Measurements from ENCODE around the gene METAP1. TPM values are rescaled to one million over a fixed set of nuclear protein-coding genes. Genes with fewer than 3 reads are reported as not detected.

Gene METAP1
- total RNA-seq, 1 experiment from 2014 or later: 112 TPM

DNA sequence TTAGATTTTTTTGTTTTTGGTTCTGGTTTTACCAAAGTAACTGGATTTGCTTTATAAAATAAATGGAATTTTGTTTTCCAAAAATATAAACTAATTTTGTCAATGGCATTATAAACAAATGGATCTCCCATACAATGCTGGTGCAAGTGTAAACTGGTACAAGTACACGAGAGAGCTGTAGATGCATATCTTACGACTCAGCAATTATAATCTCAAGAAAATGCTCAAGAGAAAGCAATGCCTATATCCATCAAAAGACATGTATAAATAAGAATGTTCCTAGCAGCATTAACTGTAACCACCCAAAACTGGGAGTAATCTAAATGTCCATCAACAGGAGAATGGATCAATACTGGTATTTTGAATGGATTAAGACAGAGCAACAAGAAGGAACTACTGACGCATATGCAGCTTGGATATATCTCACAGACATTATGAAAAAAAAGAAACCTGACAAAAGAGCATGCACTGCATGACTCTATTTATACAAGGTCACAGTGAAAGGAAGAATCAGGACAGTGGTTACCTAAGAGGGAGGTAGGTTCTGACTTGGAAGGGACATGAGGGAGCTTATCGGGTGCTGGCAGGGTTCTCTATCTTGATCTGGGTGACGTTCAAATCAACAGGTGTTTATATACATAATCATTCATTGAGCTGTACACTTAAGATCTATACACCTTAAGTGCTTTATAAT lies 83.6 kb downstream of the METAP1 start:
- ChIA-PET CTCF (no interaction called here), POLR2A (no interaction called here), RAD21 (ENCODE audit: low non-redundant PET in 1 of 2, low total read pairs in 2 of 2, uncharacterized antibody in 2 of 2, unreplicated experiment in 2 of 2) (no interaction called here)
- no peaks in the 10 kb centered on the region for H3K27me3 ChIP-seq (ENCODE audit: insufficient read depth, low read length)
- H3K9me3 ChIP-seq (ENCODE audit: control insufficient read depth in 1 of 2, insufficient read depth in 1 of 2, low read depth in 1 of 2, low read length in 2 of 2): no peaks in the 10 kb centered on the region
- H3K4me2 ChIP-seq (ENCODE audit: low read length): no peak overlapping the region
- peaks cover 42 to 50% of the 10 kb centered on the region in 2 experiments; a peak in 3 of 4 replicates for H3K36me3 ChIP-seq (ENCODE audit: control insufficient read depth in 1 of 2, insufficient read depth in 2 of 2, low read length in 2 of 2)
- TF ChIP-seq CEBPB (IDR thresholded peaks at IDR 0.05; ENCODE audit: low read depth) (no peak), ELF1 (IDR thresholded peaks at IDR 0.05; ENCODE audit: borderline replicate concordance, low read depth) (no peak), FOSL1 (IDR thresholded peaks at IDR 0.05; ENCODE audit: low read depth) (no peak), EZH2phosphoT487 (IDR thresholded peaks at IDR 0.05; ENCODE audit: borderline replicate concordance) (no peak), EZH2 (IDR thresholded peaks at IDR 0.05) (no peak), SRF (IDR thresholded peaks at IDR 0.05; ENCODE audit: low read depth) (no peak), RAD21 (IDR thresholded peaks at IDR 0.05; ENCODE audit: low read depth) (no peak), JUND (IDR thresholded peaks at IDR 0.05) (no peak)
- H3K27ac ChIP-seq (ENCODE audit: low read depth, low read length): no peak overlapping the region
- H3K9ac ChIP-seq (ENCODE audit: low read length): no peak overlapping the region
- no peaks in the 10 kb centered on the region for H3K4me1 ChIP-seq (ENCODE audit: control insufficient read depth in 1 of 2, insufficient read depth in 2 of 2, low read length in 2 of 2)
- no peak for DNase-seq (ENCODE audit: low read depth, low spot score)
- H4K20me1 ChIP-seq (ENCODE audit: insufficient read depth): no peaks in the 10 kb centered on the region
- BruUV-seq (replicated peaks): no TSS peak
- no peak overlapping the region for H3K4me3 ChIP-seq (replicated peaks in 1 of 2; ENCODE audit: low read depth in 1 of 2, low read length in 2 of 2)
- intact Hi-C loops (cut with micrococcal nuclease): no loop called here
- H2AFZ ChIP-seq (ENCODE audit: low read depth, low read length, poor library complexity, severe bottlenecking): no peak overlapping the region
- H3K79me2 ChIP-seq (ENCODE audit: insufficient read depth, low read length): peaks cover 25% of the 10 kb centered on the region
- no peaks in the 10 kb centered on the region for H3K9me2 ChIP-seq (ENCODE audit: insufficient read depth)
- ATAC-seq: no peak

DNA sequence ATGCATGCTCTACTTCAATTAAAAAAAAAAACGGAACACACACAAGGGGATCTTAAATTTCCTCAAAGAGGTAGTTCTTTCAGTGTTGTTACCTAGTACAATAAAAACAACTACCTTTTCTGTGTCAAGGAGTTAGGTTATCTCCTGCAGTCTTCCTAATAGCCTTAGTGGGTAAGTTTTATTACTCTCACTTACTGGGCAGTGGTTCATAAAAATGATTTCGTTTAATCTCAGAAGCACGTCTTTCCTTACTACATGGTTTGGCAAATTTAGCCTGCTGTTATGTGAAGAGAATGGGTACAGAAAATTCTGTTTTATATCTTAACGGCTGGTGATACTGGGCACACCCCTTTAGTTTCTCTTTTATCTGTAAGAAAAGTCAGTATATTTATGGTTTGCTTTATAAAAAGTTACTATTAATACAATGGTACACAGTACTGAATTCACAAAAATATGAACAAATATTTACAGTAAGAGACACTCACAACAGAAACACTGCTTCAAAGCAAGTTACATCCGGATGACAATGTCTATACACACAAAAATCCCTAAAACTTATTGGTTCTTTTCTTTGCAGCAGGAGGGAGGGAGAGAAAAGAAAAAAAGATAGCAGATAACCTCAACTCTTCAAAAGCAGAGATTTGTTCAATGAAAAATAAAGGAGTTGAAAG lies 84.2 kb downstream of the METAP1 start:
- ChIA-PET RAD21 (ENCODE audit: low non-redundant PET in 1 of 2, low total read pairs in 2 of 2, uncharacterized antibody in 2 of 2, unreplicated experiment in 2 of 2) (no interaction called here), POLR2A (no interaction called here), CTCF (no interaction called here)
- Histone ChIP-seq H3K4me3 (replicated peaks in 1 of 2; ENCODE audit: low read depth in 1 of 2, low read length in 2 of 2) (no peak overlapping the region), H3K27me3 (ENCODE audit: insufficient read depth, low read length) (no peaks in the 10 kb centered on the region), H2AFZ (ENCODE audit: low read depth, low read length, poor library complexity, severe bottlenecking) (no peak overlapping the region), H3K79me2 (ENCODE audit: insufficient read depth, low read length) (peaks cover 32% of the 10 kb centered on the region), H3K9ac (ENCODE audit: low read length) (no peak overlapping the region), H3K4me1 (ENCODE audit: control insufficient read depth in 1 of 2, insufficient read depth in 2 of 2, low read length in 2 of 2) (no peaks in the 10 kb centered on the region), H3K9me3 (ENCODE audit: control insufficient read depth in 1 of 2, insufficient read depth in 1 of 2, low read depth in 1 of 2, low read length in 2 of 2) (no peaks in the 10 kb centered on the region), H3K36me3 (ENCODE audit: control insufficient read depth in 1 of 2, insufficient read depth in 2 of 2, low read length in 2 of 2) (peaks cover 43 to 56% of the 10 kb centered on the region in 2 experiments; a peak in 3 of 4 replicates), H4K20me1 (ENCODE audit: insufficient read depth) (no peaks in the 10 kb centered on the region), H3K4me2 (ENCODE audit: low read length) (no peak overlapping the region), H3K9me2 (ENCODE audit: insufficient read depth) (no peaks in the 10 kb centered on the region), H3K27ac (ENCODE audit: low read depth, low read length) (no peak overlapping the region)
- BruUV-seq (replicated peaks): no TSS peak
- intact Hi-C loops (cut with micrococcal nuclease): no loop called here
- ATAC-seq (no peak), DNase-seq (ENCODE audit: low read depth, low spot score) (no peak)
- TF ChIP-seq, protein P1, sequence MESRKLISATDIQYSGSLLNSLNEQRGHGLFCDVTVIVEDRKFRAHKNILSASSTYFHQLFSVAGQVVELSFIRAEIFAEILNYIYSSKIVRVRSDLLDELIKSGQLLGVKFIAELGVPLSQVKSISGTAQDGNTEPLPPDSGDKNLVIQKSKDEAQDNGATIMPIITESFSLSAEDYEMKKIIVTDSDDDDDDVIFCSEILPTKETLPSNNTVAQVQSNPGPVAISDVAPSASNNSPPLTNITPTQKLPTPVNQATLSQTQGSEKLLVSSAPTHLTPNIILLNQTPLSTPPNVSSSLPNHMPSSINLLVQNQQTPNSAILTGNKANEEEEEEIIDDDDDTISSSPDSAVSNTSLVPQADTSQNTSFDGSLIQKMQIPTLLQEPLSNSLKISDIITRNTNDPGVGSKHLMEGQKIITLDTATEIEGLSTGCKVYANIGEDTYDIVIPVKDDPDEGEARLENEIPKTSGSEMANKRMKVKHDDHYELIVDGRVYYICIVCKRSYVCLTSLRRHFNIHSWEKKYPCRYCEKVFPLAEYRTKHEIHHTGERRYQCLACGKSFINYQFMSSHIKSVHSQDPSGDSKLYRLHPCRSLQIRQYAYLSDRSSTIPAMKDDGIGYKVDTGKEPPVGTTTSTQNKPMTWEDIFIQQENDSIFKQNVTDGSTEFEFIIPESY (IDR thresholded peaks at IDR 0.05; ENCODE audit: extremely low read depth, insufficient replicate concordance, low read length): no peak
- TF ChIP-seq, protein P2, sequence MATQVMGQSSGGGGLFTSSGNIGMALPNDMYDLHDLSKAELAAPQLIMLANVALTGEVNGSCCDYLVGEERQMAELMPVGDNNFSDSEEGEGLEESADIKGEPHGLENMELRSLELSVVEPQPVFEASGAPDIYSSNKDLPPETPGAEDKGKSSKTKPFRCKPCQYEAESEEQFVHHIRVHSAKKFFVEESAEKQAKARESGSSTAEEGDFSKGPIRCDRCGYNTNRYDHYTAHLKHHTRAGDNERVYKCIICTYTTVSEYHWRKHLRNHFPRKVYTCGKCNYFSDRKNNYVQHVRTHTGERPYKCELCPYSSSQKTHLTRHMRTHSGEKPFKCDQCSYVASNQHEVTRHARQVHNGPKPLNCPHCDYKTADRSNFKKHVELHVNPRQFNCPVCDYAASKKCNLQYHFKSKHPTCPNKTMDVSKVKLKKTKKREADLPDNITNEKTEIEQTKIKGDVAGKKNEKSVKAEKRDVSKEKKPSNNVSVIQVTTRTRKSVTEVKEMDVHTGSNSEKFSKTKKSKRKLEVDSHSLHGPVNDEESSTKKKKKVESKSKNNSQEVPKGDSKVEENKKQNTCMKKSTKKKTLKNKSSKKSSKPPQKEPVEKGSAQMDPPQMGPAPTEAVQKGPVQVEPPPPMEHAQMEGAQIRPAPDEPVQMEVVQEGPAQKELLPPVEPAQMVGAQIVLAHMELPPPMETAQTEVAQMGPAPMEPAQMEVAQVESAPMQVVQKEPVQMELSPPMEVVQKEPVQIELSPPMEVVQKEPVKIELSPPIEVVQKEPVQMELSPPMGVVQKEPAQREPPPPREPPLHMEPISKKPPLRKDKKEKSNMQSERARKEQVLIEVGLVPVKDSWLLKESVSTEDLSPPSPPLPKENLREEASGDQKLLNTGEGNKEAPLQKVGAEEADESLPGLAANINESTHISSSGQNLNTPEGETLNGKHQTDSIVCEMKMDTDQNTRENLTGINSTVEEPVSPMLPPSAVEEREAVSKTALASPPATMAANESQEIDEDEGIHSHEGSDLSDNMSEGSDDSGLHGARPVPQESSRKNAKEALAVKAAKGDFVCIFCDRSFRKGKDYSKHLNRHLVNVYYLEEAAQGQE (IDR thresholded peaks at IDR 0.05; ENCODE audit: low read depth): no peak
- no peak for TF ChIP-seq POLR2AphosphoS5 (IDR thresholded peaks at IDR 0.05; ENCODE audit: low read depth, low read length)
- no peak for TF ChIP-seq EZH2phosphoT487 (IDR thresholded peaks at IDR 0.05; ENCODE audit: borderline replicate concordance)
- no peak for TF ChIP-seq CBX3 (IDR thresholded peaks at IDR 0.05; ENCODE audit: low read depth)
- TF ChIP-seq EGR1 (IDR thresholded peaks at IDR 0.05; ENCODE audit: low read depth): no peak
- TF ChIP-seq ELF1 (IDR thresholded peaks at IDR 0.05; ENCODE audit: borderline replicate concordance, low read depth): no peak
- no peak for TF ChIP-seq YY1 (IDR thresholded peaks at IDR 0.05; ENCODE audit: extremely low read depth, insufficient replicate concordance, low read depth, low read length)
